Ovary (tissue), 3 donors: ENCODE data around the gene SULT1A3.
"Not testable (repeated sequence)": the region's sequence is repeated elsewhere in the genome, so short reads cannot be mapped to it uniquely, and the experiment has no call there.

ENCODE experiments used
- EP300 ChIP-seq: sonication (generic); formaldehyde crosslinking; IDR thresholded peaks from one replicate; pipeline ENCODE4 v1.6.1; 2017; ENCODE audit warnings: antibody characterized with exemption
- POLR2A ChIP-seq: fragments of 450-650 bp; IDR thresholded peaks from one replicate; pipeline ENCODE4 v1.6.1; 2017; ENCODE audit warnings: antibody characterized with exemption, mild to moderate bottlenecking, moderate library complexity
- TF ChIP-seq, protein P1 (sequence below), 3 donors: fragments of 450-650 bp in 2 of 3; fragments of 200-600 bp in 1 of 3; IDR thresholded peaks; one replicate each; pipeline versions ENCODE4 v1.5.1 to v1.8.0; 2016 to 2022; ENCODE audit warnings: antibody characterized with exemption in 3 of 3, mild to moderate bottlenecking in 1 of 3
- donor health status: DM: no; HTN: no; CAD: no.

DNA sequence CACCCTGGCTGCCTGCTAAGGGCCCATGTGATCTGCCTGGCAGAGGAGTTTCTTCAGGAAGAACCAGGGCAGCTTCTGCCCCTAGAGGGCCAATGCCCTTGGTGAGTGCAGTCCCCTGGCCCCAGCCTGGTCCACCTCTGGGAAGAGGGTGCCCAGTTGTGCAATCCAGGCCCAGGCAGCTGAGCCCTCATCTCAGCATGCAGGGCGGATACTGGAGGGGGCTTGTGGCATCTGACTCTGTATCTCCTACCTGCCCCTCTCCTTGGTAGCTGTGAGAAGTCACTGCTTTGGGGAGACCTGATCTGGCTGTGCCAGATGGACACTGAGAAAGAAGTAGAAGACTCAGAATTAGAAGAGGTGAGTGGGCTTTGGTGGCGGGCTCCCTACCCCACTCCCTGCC lies 2.1 kb upstream of the SULT1A3 start:
- TF ChIP-seq, protein P1, sequence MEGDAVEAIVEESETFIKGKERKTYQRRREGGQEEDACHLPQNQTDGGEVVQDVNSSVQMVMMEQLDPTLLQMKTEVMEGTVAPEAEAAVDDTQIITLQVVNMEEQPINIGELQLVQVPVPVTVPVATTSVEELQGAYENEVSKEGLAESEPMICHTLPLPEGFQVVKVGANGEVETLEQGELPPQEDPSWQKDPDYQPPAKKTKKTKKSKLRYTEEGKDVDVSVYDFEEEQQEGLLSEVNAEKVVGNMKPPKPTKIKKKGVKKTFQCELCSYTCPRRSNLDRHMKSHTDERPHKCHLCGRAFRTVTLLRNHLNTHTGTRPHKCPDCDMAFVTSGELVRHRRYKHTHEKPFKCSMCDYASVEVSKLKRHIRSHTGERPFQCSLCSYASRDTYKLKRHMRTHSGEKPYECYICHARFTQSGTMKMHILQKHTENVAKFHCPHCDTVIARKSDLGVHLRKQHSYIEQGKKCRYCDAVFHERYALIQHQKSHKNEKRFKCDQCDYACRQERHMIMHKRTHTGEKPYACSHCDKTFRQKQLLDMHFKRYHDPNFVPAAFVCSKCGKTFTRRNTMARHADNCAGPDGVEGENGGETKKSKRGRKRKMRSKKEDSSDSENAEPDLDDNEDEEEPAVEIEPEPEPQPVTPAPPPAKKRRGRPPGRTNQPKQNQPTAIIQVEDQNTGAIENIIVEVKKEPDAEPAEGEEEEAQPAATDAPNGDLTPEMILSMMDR (IDR thresholded peaks at IDR 0.05) = not testable (repeated sequence)
- TF ChIP-seq POLR2A, EP300: not testable (repeated sequence)
